ENCODE measurements around the gene KAT5. TPM values are rescaled to one million over a fixed set of nuclear protein-coding genes. Genes with fewer than 3 reads are reported as not detected.
"Not testable (repeated sequence)": the region's sequence is repeated elsewhere in the genome, so short reads cannot be mapped to it uniquely, and the experiment has no call there.

The KAT5 gene
- total and polyA plus RNA-seq, 2 experiments from 2014 or later, result 33.3 to 34.8 TPM

- no peak for TF ChIP-seq ZNF462 (CRISPR knock-in tag; IDR thresholded peaks at IDR 0.05)
- TF ChIP-seq EZH2phosphoT487 (IDR thresholded peaks at IDR 0.05; ENCODE audit: unreplicated experiment), result no peak
Observed at GRCh38 chr11:65730461-65730860, 18.4 kb downstream of the KAT5 start (continued).

GRCh38 chr11:65735111-65735510 lies 23.1 kb downstream of the KAT5 start:
- H3K36me3 ChIP-seq (ENCODE audit: insufficient read depth); H3K27me3 Mint-ChIP-seq (ENCODE audit: insufficient read depth, low read depth, poor library complexity); H3K4me2 ChIP-seq; H3F3A ChIP-seq (replicated peaks; ENCODE audit: low read depth); H3K9me2 ChIP-seq (ENCODE audit: insufficient read depth); H3K36me3 Mint-ChIP-seq (ENCODE audit: low read depth); DNase-seq (ENCODE audit: low spot score); H3K79me2 ChIP-seq (replicated peaks; ENCODE audit: insufficient read depth); H3K27me3 ChIP-seq (ENCODE audit: insufficient read depth); H3K4me3 Mint-ChIP-seq; H2AFZ ChIP-seq; H3K4me1 ChIP-seq (ENCODE audit: insufficient read depth); H3K27ac ChIP-seq (ENCODE audit: low read depth); ATAC-seq; H3K4me1 Mint-ChIP-seq; H3K27ac Mint-ChIP-seq; H3K4me3 ChIP-seq; H4K20me1 ChIP-seq (replicated peaks; ENCODE audit: insufficient read depth): not testable (repeated sequence)
- H3K9me3 Mint-ChIP-seq, result peaks cover 55% of the 10 kb centered on the region

GRCh38 chr11:65736810-65737209 lies 24.8 kb downstream of the KAT5 start:
- Histone ChIP-seq H3K4me2 (no peak overlapping the region), H4K20me1 (replicated peaks; ENCODE audit: insufficient read depth) (no peaks in the 10 kb centered on the region), H3K4me1 (ENCODE audit: insufficient read depth) (no peaks in the 10 kb centered on the region), H2AFZ (no peak overlapping the region), H3K79me2 (replicated peaks; ENCODE audit: insufficient read depth) (no peaks in the 10 kb centered on the region), H3F3A (replicated peaks; ENCODE audit: low read depth) (no peaks in the 10 kb centered on the region), H3K4me3 (no peak overlapping the region), H3K27me3 (ENCODE audit: insufficient read depth) (no peaks in the 10 kb centered on the region), H3K9me2 (ENCODE audit: insufficient read depth) (no peaks in the 10 kb centered on the region), H3K27ac (ENCODE audit: low read depth) (no peak overlapping the region), H3K36me3 (ENCODE audit: insufficient read depth) (0 out of 2 replicates have a peak, but pooled peaks cover 5% of the 10 kb centered on the region)
- TF ChIP-seq EZH2phosphoT487 (IDR thresholded peaks at IDR 0.05; ENCODE audit: unreplicated experiment) (no peak), EZH2 (IDR thresholded peaks at IDR 0.05; ENCODE audit: low read depth, unreplicated experiment) (no peak), STAT1 (IDR thresholded peaks at IDR 0.05; ENCODE audit: unreplicated experiment) (no peak)
- Mint-ChIP-seq H3K36me3 (ENCODE audit: low read depth) (peaks cover 10% of the 10 kb centered on the region; the same call in 2 of the 3 replicates), H3K4me1 (no peaks in the 10 kb centered on the region), H3K27me3 (ENCODE audit: insufficient read depth, low read depth, poor library complexity) (peaks cover 3% of the 10 kb centered on the region), H3K27ac (no peak overlapping the region), H3K9me3 (peaks cover 56% of the 10 kb centered on the region), H3K4me3 (no peak overlapping the region)
- DNase-seq (ENCODE audit: low spot score), result no peak
- no peak for ATAC-seq

All from GM23338 (cell line).